SJSA1 (cell line): ENCODE data around the gene CLIP2. TPM values are rescaled to one million over a fixed set of nuclear protein-coding genes. Genes with fewer than 3 reads are reported as not detected.
"Not testable (repeated sequence)": the region's sequence is repeated elsewhere in the genome, so short reads cannot be mapped to it uniquely, and the experiment has no call there.

ENCODE experiments used
- DNase-seq, 2 experiments: peaks; one replicate each; pipeline ENCODE4 v3.0.0-alpha.2; 2015 to 2020; ENCODE audit warnings: low spot score in 2 of 2, low read depth in 1 of 2
- H3K27ac ChIP-seq: fragments of 250-450 bp; sonication (Bioruptor Pico); 2 replicates; pipeline ENCODE4 v1.5.1; 2020; ENCODE audit warnings: mild to moderate bottlenecking, moderate library complexity
- H3K27me3 ChIP-seq: fragments of 250-450 bp; sonication (Bioruptor Pico); replicated peaks from 2 replicates; pipeline ENCODE4 v1.5.1; 2020; ENCODE audit warnings: mild to moderate bottlenecking, moderate library complexity
- H3K36me3 ChIP-seq: fragments of 250-450 bp; sonication (Bioruptor Pico); 2 replicates; pipeline ENCODE4 v1.5.1; 2020; ENCODE audit warnings: mild to moderate bottlenecking
- H3K4me1 ChIP-seq: fragments of 250-450 bp; sonication (Bioruptor Pico); replicated peaks from 2 replicates; pipeline ENCODE4 v1.6.1; 2021; ENCODE audit warnings: mild to moderate bottlenecking
- H3K4me3 ChIP-seq: fragments of 250-450 bp; sonication (Bioruptor Pico); 2 replicates; pipeline ENCODE4 v1.5.1; 2020; ENCODE audit warnings: mild to moderate bottlenecking
- H3K9me3 ChIP-seq: fragments of 250-450 bp; sonication (Bioruptor Pico); replicated peaks from 2 replicates; pipeline ENCODE4 v1.5.1; 2020; ENCODE audit warnings: mild to moderate bottlenecking
- total RNA-seq: library from RNA; depleted of rRNA; stranded (reverse); fragments of >200 nt; shearing (Covaris generic); gene quantifications from 2 replicates; pipeline ENCODE4 v1.2.3, GENCODE V29; 2014

The CLIP2 gene
- total RNA-seq, 1 experiment from 2014 or later = 18.3 TPM

- peaks cover 17% of the 10 kb centered on the region for H3K36me3 ChIP-seq
- H3K27me3 ChIP-seq = no peaks in the 10 kb centered on the region
- H3K4me1 ChIP-seq = no peaks in the 10 kb centered on the region; the same call in 1 of the 2 replicates
- H3K4me3 ChIP-seq = no peak overlapping the region
- H3K27ac ChIP-seq = no peak overlapping the region
- H3K9me3 ChIP-seq = no peaks in the 10 kb centered on the region
- no peak for DNase-seq
Measured at GRCh38 chr7:74407958-74408357, 118.8 kb downstream of the CLIP2 start.

GRCh38 chr7:74409571-74409970, 120.4 kb downstream of the CLIP2 start:
- Histone ChIP-seq H3K27ac (no peak overlapping the region), H3K4me1 (no peaks in the 10 kb centered on the region; the same call in 1 of the 2 replicates), H3K9me3 (no peaks in the 10 kb centered on the region), H3K36me3 (peaks cover 8% of the 10 kb centered on the region), H3K4me3 (no peak overlapping the region), H3K27me3 (no peaks in the 10 kb centered on the region)
- no peak for DNase-seq

GRCh38 chr7:74410772-74411171, 121.6 kb downstream of the CLIP2 start:
- H3K27me3 ChIP-seq = no peaks in the 10 kb centered on the region
- H3K9me3 ChIP-seq = no peaks in the 10 kb centered on the region
- H3K27ac ChIP-seq = no peak overlapping the region
- H3K36me3 ChIP-seq = no peaks in the 10 kb centered on the region
- DNase-seq = no peak
- no peak overlapping the region for H3K4me3 ChIP-seq
- H3K4me1 ChIP-seq = no peaks in the 10 kb centered on the region; the same call in 1 of the 2 replicates

- not testable (repeated sequence) for H3K27me3 ChIP-seq, DNase-seq, H3K27ac ChIP-seq, H3K9me3 ChIP-seq, H3K4me3 ChIP-seq, H3K4me1 ChIP-seq, H3K36me3 ChIP-seq
Measured at GRCh38 chr7:74411571-74411970, 122.4 kb downstream of the CLIP2 start.

GRCh38 chr7:74412056-74412455, 122.8 kb downstream of the CLIP2 start:
- Histone ChIP-seq H3K27me3 (no peaks in the 10 kb centered on the region), H3K27ac (no peak overlapping the region), H3K4me1 (no peaks in the 10 kb centered on the region; the same call in 1 of the 2 replicates), H3K4me3 (no peak overlapping the region), H3K9me3 (no peaks in the 10 kb centered on the region), H3K36me3 (no peaks in the 10 kb centered on the region)
- no peak for DNase-seq

GRCh38 chr7:74412603-74413002, 123.4 kb downstream of the CLIP2 start:
- H3K9me3 ChIP-seq = no peaks in the 10 kb centered on the region
- no peaks in the 10 kb centered on the region for H3K36me3 ChIP-seq
- no peak overlapping the region for H3K4me3 ChIP-seq
- no peaks in the 10 kb centered on the region for H3K27me3 ChIP-seq
- no peak for DNase-seq
- no peak overlapping the region for H3K27ac ChIP-seq
- H3K4me1 ChIP-seq = no peaks in the 10 kb centered on the region; the same call in 1 of the 2 replicates

GRCh38 chr7:74414595-74415333, 125.6 kb downstream of the CLIP2 start:
- H3K4me1 ChIP-seq, H3K9me3 ChIP-seq, H3K27me3 ChIP-seq, H3K4me3 ChIP-seq, H3K36me3 ChIP-seq, H3K27ac ChIP-seq, DNase-seq: not testable (repeated sequence)

- no peak overlapping the region for H3K4me3 ChIP-seq
- no peaks in the 10 kb centered on the region for H3K9me3 ChIP-seq
- DNase-seq = peak; percentile 57 to 65
- no peaks in the 10 kb centered on the region for H3K4me1 ChIP-seq
- H3K27me3 ChIP-seq = no peaks in the 10 kb centered on the region
- H3K27ac ChIP-seq = no peak overlapping the region
- H3K36me3 ChIP-seq = no peaks in the 10 kb centered on the region
Measured at GRCh38 chr7:74417419-74417971, 128.3 kb downstream of the CLIP2 start.

- H3K9me3 ChIP-seq = no peaks in the 10 kb centered on the region
- no peaks in the 10 kb centered on the region for H3K27me3 ChIP-seq
- DNase-seq = no peak
- H3K36me3 ChIP-seq = no peaks in the 10 kb centered on the region
- H3K4me3 ChIP-seq = no peak overlapping the region
- no peaks in the 10 kb centered on the region for H3K4me1 ChIP-seq
- H3K27ac ChIP-seq = no peak overlapping the region
Measured at GRCh38 chr7:74418076-74418475, 128.9 kb downstream of the CLIP2 start.

- H3K9me3 ChIP-seq = no peaks in the 10 kb centered on the region
- no peak for DNase-seq
Measured at GRCh38 chr7:74418538-74418937, 129.3 kb downstream of the CLIP2 start.

GRCh38 chr7:74419232-74419631, 130.0 kb downstream of the CLIP2 start:
- not testable (repeated sequence) for H3K36me3 ChIP-seq, H3K27me3 ChIP-seq, DNase-seq, H3K9me3 ChIP-seq, H3K4me1 ChIP-seq, H3K4me3 ChIP-seq, H3K27ac ChIP-seq

More at GRCh38 chr7:74418538-74418937, 129.3 kb downstream of the CLIP2 start:
- H3K4me3 ChIP-seq = no peak overlapping the region
- H3K27me3 ChIP-seq = no peaks in the 10 kb centered on the region
- H3K4me1 ChIP-seq = no peaks in the 10 kb centered on the region
- H3K27ac ChIP-seq = no peak overlapping the region
- no peaks in the 10 kb centered on the region for H3K36me3 ChIP-seq

- DNase-seq = no peak
- Histone ChIP-seq H3K4me3 (no peak overlapping the region), H3K27ac (no peak overlapping the region), H3K9me3 (no peaks in the 10 kb centered on the region), H3K4me1 (no peaks in the 10 kb centered on the region), H3K36me3 (no peaks in the 10 kb centered on the region), H3K27me3 (no peaks in the 10 kb centered on the region)
Measured at GRCh38 chr7:74420006-74420405, 130.8 kb downstream of the CLIP2 start.

- no peaks in the 10 kb centered on the region for H3K4me1 ChIP-seq
- no peaks in the 10 kb centered on the region for H3K9me3 ChIP-seq
- H3K4me3 ChIP-seq = no peak overlapping the region
- no peaks in the 10 kb centered on the region for H3K27me3 ChIP-seq
- no peak overlapping the region for H3K27ac ChIP-seq
- no peaks in the 10 kb centered on the region for H3K36me3 ChIP-seq
- DNase-seq = no peak
Measured at GRCh38 chr7:74424291-74424880, 135.2 kb downstream of the CLIP2 start.

GRCh38 chr7:74428023-74428422, 138.8 kb downstream of the CLIP2 start:
- H3K9me3 ChIP-seq = no peaks in the 10 kb centered on the region
- DNase-seq = no peak
- H3K4me3 ChIP-seq = no peak overlapping the region
- no peak overlapping the region for H3K27ac ChIP-seq
- H3K4me1 ChIP-seq = no peaks in the 10 kb centered on the region
- no peaks in the 10 kb centered on the region for H3K27me3 ChIP-seq
- no peaks in the 10 kb centered on the region for H3K36me3 ChIP-seq
